ENCODE data around the gene INKA2. TPM values are rescaled to one million over a fixed set of nuclear protein-coding genes. Genes with fewer than 3 reads are reported as not detected.

Gene INKA2
- total RNA-seq, 1 donor from 2014 or later, result 13.7 TPM

DNA sequence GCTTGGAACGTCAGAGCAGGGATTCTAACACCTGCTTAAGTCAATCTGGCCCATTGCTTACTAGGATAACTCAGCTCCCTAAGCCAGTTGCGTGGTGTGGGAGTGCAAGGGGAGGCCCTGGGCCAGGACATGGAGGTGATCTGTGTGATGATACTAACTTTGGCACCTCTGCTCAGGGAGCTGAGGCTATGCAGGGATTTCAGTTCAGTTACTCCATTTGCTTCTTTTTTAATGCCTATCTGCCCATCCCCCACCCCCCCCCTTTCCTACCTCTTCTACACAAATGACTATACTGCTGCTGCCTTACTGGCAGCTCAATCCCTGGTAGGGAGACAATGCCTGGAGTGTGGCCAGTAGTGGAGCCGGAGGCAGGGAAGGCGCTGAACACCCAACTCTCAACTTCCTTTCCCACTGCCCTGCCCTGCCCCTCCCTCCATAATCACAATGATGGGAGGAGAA, 19.5 kb downstream of the INKA2 start:
- DNase-seq (ENCODE audit: low spot score), result no peak
- intact Hi-C loops (cut with DNase I), result loop anchor here (2.0 kb wide), 1 partner anchor 19 kb away; the partner anchor contains the start of gene INKA2

DNA sequence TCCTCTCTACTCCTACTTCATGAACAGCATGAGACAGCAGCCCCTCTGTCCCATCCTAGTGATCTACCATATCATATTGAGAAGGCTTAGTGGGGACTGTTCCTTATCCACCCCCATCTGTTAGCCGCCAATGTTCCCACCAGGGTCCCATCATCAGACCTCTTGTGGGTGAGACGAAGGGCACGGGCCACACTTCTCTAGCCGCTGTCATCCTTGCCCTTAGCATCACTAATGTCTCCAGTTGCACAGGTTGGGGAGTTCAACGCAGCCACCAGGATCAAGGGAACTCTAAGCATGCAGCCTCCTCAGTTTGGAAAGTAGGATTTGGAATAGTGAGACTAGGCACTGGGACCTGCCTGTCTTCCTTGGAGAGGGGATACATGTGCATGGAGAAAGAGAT, 20.1 kb downstream of the INKA2 start:
- DNase-seq (ENCODE audit: low spot score), result no peak
- intact Hi-C loops (cut with DNase I), result no loop called here

DNA sequence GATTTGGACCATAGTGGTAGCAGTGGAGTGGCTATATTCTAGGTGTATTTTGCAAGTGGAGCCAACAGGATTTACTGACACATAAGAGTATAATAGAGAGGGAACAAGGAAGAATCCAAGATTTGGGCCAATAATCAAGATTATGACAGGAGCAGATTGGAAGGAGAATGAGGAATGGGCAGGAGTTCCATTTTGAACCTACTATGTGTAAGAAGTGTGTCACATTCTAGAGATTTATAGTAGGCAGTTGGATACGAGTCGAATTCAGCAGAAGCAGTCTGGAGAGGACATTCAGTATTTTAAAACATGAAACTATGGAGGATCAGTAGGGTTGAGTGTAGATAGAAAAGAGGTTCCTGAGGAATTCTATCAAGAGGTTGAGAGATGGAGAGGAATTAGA, 21.7 kb downstream of the INKA2 start:
- intact Hi-C loops (cut with DNase I), result no loop called here
- DNase-seq (ENCODE audit: low spot score), result no peak

DNA sequence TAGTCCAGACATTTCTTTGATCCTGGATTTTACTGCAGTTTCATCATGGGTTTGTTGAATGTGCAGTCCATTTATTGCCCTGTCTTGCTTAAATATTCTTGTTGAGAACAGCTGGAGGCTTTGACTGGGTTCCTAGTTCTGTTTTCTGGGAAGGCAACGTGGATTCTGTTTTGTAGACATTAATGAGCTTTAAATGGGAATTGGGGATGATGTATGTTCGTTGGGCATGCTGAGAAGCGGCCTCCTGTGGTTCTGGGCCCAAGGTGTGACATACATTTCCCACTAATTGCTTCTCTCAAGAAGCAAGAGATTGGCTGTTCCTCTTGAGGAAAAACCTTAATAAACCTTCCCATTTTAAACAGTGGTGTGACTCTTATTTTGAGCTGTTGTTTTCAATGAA, 22.9 kb downstream of the INKA2 start:
- intact Hi-C loops (cut with DNase I), result no loop called here

DNA sequence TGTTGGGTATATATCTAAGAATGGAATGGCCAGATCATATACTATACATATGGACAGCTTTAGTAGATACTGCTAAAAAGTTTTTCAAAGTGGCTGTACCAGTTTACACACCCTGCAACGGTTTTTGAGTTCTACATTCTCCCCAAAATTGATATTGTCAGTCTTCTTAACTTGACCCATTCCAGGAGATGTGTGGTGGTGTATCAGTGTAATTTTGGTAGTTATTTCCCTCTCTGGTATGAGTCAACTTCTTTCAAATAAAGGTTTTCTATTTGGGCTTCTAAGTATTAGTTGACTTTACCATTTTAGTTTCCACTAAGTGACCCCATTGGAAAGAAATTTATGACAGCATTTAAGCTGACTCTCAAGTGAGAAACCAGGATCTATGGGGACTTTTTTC, 29.2 kb downstream of the INKA2 start:
- DNase-seq (ENCODE audit: low spot score), result no peak
- intact Hi-C loops (cut with DNase I), result loop anchor here (5.0 kb wide), 1 partner anchor 228 kb away; no protein-coding TSS in a partner anchor

More for the DNA sequence above, 22.9 kb downstream of the INKA2 start:
- DNase-seq (ENCODE audit: low spot score), result no peak

DNA sequence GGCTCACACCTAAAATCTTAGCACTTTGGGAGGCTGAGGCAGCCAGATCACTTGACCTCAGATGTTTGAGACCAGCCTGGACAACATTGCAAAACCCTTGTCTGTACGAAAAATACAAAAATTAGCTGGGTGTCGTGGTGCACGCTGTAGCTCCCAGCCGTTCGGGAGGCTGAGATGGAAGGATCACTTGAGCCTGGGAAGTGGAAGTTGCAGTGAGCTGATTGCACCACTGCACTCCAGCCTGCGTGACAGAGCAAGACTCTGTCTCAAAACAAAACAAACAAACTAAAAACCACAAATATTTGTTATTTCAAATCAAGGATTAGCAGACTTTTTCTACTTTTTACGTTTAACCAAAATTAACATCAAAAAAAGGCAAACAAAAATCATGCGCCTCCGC, 31.3 kb downstream of the INKA2 start:
- no peak for DNase-seq (ENCODE audit: low spot score)
- intact Hi-C loops (cut with DNase I), result no loop called here

DNA sequence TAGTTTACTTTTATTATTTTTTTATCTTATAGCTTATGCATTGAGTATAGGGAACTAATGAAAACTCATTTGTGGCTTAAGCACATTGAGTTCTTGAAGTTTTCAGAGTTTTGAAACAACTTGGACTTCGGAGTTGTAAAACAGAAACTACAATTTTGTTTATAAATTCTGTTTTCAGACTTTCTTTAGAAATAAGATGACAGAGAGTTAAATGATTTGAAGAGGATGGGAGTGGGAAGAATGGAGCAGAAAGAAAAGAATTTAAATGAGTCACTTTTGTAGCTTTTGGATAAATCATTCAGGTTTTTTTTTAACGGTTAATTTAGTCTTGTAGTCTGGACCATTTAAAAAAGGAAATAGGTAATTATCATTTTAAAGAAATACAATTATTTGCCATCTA, 32.3 kb downstream of the INKA2 start:
- no peak for DNase-seq (ENCODE audit: low spot score)
- intact Hi-C loops (cut with DNase I), result no loop called here

DNA sequence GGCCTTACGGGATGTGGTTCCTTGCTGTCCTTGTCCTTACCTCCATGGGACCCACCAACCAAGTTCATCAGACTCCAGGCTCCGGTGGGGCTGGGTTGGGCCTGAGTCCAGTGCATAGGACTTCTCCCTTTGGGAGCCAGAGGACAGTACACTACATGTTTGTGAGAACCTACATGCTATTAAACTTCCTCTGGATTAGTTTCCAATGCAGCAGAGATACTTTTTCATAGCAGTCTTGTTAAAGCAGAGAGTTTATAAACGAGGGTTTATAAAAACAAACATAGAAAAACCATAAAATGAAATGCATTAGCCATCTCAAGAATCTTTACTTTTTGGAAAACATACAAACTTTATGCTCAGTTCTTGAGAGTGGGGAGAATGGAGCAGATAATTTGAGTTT, 33.4 kb downstream of the INKA2 start:
- DNase-seq (ENCODE audit: low spot score), result no peak

DNA sequence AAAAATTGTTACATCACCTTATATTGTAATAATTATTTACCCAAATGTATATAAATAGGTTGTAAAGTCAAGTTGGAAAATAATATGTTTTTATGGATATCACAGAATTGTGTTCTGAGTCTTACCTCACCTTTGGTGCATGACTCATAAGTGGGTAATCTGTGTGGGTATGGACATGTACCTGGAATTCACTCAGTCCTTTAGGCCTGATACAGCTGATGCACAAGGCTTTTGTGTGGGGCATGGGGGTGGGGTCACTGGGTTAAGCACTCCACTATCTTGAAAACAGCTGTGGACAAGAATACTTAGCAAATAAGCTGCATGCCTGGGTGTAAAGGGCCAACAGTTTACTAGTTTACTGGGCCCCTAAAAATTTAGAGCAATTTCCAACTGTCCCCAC, 34.4 kb downstream of the INKA2 start:
- intact Hi-C loops (cut with DNase I), result no loop called here
- DNase-seq (ENCODE audit: low spot score), result no peak

More for the DNA sequence above, 33.4 kb downstream of the INKA2 start:
- intact Hi-C loops (cut with DNase I), result no loop called here

DNA sequence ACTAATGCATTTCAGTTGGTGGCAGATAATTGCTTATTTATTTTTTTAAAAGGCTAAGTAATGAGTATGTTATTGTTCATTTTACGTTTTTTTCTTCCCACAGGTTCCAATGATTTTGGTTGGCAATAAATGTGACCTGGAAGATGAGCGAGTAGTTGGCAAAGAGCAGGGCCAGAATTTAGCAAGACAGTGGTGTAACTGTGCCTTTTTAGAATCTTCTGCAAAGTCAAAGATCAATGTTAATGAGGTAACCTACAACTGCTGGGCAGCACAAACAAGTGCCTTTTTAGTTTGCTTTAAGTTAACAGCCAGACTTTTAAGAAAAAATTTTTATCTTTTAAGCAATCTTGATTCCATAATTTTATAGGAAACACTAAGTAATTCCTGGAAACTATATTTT, 35.0 kb downstream of the INKA2 start:
- no peak for DNase-seq (ENCODE audit: low spot score)
- intact Hi-C loops (cut with DNase I), result no loop called here

DNA sequence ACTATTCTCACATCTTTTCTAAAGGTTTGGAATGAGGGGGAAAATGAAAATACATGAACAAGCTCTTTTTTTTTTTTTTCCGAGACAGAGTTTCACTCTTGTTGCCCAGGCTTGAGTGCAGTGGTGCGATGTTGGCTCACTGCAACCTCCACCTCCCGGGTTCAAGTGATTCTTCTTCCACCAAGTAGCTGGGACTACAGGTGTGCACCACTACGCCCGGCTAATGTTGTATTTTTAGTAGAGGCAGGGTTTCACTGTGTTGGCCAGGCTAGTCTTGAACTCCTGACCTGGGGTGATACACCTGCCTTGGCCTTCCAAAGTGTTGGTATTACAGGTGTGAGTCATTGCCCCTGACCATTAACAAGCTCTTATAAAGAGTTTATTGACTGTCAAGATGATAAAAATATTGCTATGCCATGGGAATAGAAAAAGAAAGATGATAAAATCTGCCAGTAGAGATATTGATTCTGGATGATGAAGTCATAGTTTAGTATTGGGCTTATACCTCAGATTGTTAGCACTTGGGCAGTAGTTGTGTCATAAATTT, 36.6 kb downstream of the INKA2 start:
- DNase-seq (ENCODE audit: low spot score), result no peak
- intact Hi-C loops (cut with DNase I), result no loop called here

DNA sequence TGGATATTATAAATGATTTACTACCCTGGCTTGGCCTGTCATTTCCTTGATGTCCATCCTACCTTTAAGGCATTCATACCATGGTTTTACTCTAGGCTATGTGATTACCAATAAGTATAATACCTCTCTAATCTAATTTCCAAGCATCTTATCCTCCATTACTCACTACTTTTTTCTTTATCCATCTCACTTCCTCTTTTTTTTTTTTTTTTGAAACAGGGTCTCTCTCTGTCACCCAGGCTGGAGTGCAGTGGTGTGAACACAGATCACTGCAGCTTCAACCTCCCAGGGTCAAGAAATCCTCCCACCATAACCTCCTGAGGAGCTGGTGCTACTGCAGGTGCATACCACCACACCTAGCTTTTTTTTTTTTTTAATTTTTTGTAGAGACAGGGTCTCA, 39.9 kb downstream of the INKA2 start:
- no peak for DNase-seq (ENCODE audit: low spot score)
- intact Hi-C loops (cut with DNase I), result no loop called here

DNA sequence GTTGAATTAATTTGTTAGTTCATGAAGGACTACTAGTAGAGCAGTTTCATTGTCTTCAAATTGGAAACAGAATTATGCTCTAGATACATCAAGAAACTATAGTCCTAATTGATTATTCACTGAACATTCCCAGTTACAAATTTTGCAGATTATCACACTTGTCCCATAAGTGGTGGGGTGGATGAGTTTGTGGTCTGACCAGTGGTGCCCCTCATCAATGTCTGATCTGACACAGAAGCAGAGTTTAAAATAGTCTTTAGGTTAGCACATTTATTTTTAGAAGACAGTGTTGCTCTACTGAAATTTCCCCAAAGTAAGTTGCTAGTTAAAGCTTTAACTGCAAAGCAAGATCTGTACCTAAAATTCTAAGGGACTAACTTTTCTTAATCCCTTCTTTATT, 42.9 kb downstream of the INKA2 start:
- DNase-seq (ENCODE audit: low spot score), result no peak
- intact Hi-C loops (cut with DNase I), result no loop called here

DNA sequence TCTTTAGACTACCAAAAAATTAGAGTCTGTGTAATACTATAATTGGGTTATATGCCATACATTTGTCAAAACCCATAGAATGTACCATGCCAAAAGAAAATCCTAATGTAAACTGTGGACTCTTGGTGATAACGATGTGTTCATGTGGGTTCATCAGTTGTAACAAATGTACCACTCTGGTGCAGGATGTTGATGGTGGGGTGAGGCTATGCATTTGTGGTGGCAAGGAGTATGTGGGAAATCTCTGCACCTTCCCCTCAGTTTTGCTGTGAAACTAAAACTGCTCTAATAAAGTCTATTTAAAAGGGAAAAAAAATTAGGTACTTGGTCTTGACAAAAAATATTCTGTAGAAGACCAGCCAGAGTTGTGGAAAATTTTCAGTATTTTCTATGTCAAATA, 43.4 kb downstream of the INKA2 start:
- intact Hi-C loops (cut with DNase I), result no loop called here
- DNase-seq (ENCODE audit: low spot score), result no peak

DNA sequence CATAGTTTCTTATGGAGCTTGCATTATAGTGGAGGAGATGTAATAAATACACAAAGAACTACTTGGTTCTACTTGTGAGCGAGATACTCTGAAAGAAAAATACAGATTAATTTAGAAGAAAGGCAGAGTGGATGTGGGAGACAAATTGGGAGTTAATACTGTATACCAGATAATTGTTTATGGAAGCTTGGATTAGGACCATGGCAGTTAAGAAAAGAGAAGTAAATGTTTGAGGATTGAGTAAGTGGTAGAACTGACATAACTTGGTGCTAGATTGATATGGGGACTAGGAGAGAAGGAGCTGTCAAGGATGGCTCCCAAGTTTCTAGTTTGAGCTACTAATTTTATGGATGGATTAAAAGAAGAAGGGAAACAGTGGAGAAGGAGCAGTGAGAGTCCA, 47.3 kb downstream of the INKA2 start:
- intact Hi-C loops (cut with DNase I), result no loop called here
- no peak for DNase-seq (ENCODE audit: low spot score)

DNA sequence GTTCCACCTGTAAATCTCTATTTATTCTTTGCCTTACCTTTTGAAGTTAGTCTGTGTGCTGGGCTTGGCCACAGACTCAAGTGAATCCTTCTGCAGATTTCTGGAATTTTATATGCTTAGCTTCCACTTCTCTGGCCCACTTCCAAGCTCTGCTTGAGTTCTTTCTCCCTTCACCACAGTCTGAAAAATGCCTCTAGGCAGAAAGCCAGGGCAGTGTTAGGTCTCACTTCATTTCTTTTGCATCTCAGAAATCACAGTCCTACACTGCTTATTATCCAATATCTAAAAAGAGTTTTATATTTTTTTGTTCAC, 48.9 kb downstream of the INKA2 start:
- no peak for DNase-seq (ENCODE audit: low spot score)
- intact Hi-C loops (cut with DNase I), result no loop called here

Other genes with a start within 250 kb of the INKA2 start
- gene ADORA3, start 235.8 kb downstream of the INKA2 start, total RNA-seq, result 0.51 TPM
- 0.32 TPM for gene TMIGD3, start 235.8 kb downstream of the INKA2 start, total RNA-seq
- gene RAP1A, start 119.6 kb downstream of the INKA2 start, total RNA-seq, result 114 TPM
- gene DDX20, start 16.5 kb upstream of the INKA2 start, total RNA-seq, result 7.6 TPM

All from cardiac septum (tissue), 1 donor.